NCI-H1436 treated with DMSO at 0.1 percent for 48 hours (cell line): ENCODE results near the gene USP31.
"Not testable (repeated sequence)": the region's sequence is repeated elsewhere in the genome, so short reads cannot be mapped to it uniquely, and the experiment has no call there.

Experiments used
- DNase-seq: peaks from one replicate; lab custom pipeline; 2025; lab: John Stamatoyannopoulos, UW

Gene USP31

GRCh38 chr16:23131436-23131835 lies 17.8 kb downstream of the USP31 start:
- no peak for DNase-seq

GRCh38 chr16:23131036-23131435 lies 18.2 kb downstream of the USP31 start:
- DNase-seq = no peak

- no peak for DNase-seq
These were observed 19.6 kb downstream of the USP31 start for GRCh38 chr16:23129686-23130085.

GRCh38 chr16:23128056-23128455 lies 21.2 kb downstream of the USP31 start:
- DNase-seq = no peak

- no peak for DNase-seq
These were observed 24.0 kb downstream of the USP31 start for GRCh38 chr16:23125277-23125676.

- no peak for DNase-seq
These were observed 24.9 kb downstream of the USP31 start for GRCh38 chr16:23124315-23124714.

- DNase-seq = no peak
These were observed 27.1 kb downstream of the USP31 start for GRCh38 chr16:23122144-23122543.

GRCh38 chr16:23121024-23121423 lies 28.2 kb downstream of the USP31 start:
- no peak for DNase-seq

GRCh38 chr16:23120562-23120961 lies 28.7 kb downstream of the USP31 start:
- no peak for DNase-seq

- no peak for DNase-seq
These were observed 29.7 kb downstream of the USP31 start for GRCh38 chr16:23119570-23119969.

GRCh38 chr16:23114131-23114904 lies 34.9 kb downstream of the USP31 start:
- DNase-seq = no peak

- DNase-seq = no peak
These were observed 36.1 kb downstream of the USP31 start for GRCh38 chr16:23113185-23113584.

GRCh38 chr16:23110257-23110899 lies 38.9 kb downstream of the USP31 start:
- no peak for DNase-seq

GRCh38 chr16:23107936-23108335 lies 41.3 kb downstream of the USP31 start:
- DNase-seq = no peak

- no peak for DNase-seq
These were observed 42.1 kb downstream of the USP31 start for GRCh38 chr16:23107117-23107516.

GRCh38 chr16:23105309-23105708 lies 43.9 kb downstream of the USP31 start:
- no peak for DNase-seq

- DNase-seq = no peak
These were observed 45.0 kb downstream of the USP31 start for GRCh38 chr16:23104032-23104955.

- no peak for DNase-seq
These were observed 45.6 kb downstream of the USP31 start for GRCh38 chr16:23103603-23104002.

- DNase-seq = no peak
These were observed 48.2 kb downstream of the USP31 start for GRCh38 chr16:23101012-23101550.

GRCh38 chr16:23096450-23096849 lies 52.8 kb downstream of the USP31 start:
- not testable (repeated sequence) for DNase-seq

GRCh38 chr16:23094136-23094535 lies 55.1 kb downstream of the USP31 start:
- not testable (repeated sequence) for DNase-seq

- no peak for DNase-seq
These were observed 56.5 kb downstream of the USP31 start for GRCh38 chr16:23092801-23093117.
